PC-9 (cell line): ENCODE data around the gene USP53.

ENCODE experiments used
- CTCF ChIP-seq: fragments of 200-600 bp; sonication (generic); conservative IDR thresholded peaks from 2 replicates; pipeline ENCODE4 v1.6.1; 2017; ENCODE audit warnings: mixed run types, antibody characterized with exemption, mild to moderate bottlenecking, moderate library complexity
- EZH2 ChIP-seq: fragments of 200-600 bp; sonication (generic); IDR thresholded peaks from 2 replicates; pipeline ENCODE4 v1.8.0; 2017; ENCODE audit warnings: antibody characterized with exemption, low read depth

GRCh38 chr4:119209077-119209476 is 3.4 kb upstream of the USP53 start:
- TF ChIP-seq EZH2 (no peak), CTCF (no peak)
